SJSA1 (cell line): ENCODE measurements around the gene BUD13. TPM values are rescaled to one million over a fixed set of nuclear protein-coding genes. Genes with fewer than 3 reads are reported as not detected.
A peak's percentile ranks its signal among the peaks of the same experiment; 100 is the strongest.

Source experiments
- DNase-seq, 2 experiments: peaks; one replicate each; pipeline ENCODE4 v3.0.0-alpha.2; 2015 to 2020; ENCODE audit warnings: low spot score in 2 of 2, low read depth in 1 of 2
- H3K27ac ChIP-seq: fragments of 250-450 bp; sonication (Bioruptor Pico); 2 replicates; pipeline ENCODE4 v1.5.1; 2020; ENCODE audit warnings: mild to moderate bottlenecking, moderate library complexity
- H3K27me3 ChIP-seq: fragments of 250-450 bp; sonication (Bioruptor Pico); replicated peaks from 2 replicates; pipeline ENCODE4 v1.5.1; 2020; ENCODE audit warnings: mild to moderate bottlenecking, moderate library complexity
- H3K36me3 ChIP-seq: fragments of 250-450 bp; sonication (Bioruptor Pico); 2 replicates; pipeline ENCODE4 v1.5.1; 2020; ENCODE audit warnings: mild to moderate bottlenecking
- H3K4me1 ChIP-seq: fragments of 250-450 bp; sonication (Bioruptor Pico); replicated peaks from 2 replicates; pipeline ENCODE4 v1.6.1; 2021; ENCODE audit warnings: mild to moderate bottlenecking
- H3K4me3 ChIP-seq: fragments of 250-450 bp; sonication (Bioruptor Pico); 2 replicates; pipeline ENCODE4 v1.5.1; 2020; ENCODE audit warnings: mild to moderate bottlenecking
- H3K9me3 ChIP-seq: fragments of 250-450 bp; sonication (Bioruptor Pico); replicated peaks from 2 replicates; pipeline ENCODE4 v1.5.1; 2020; ENCODE audit warnings: mild to moderate bottlenecking
- total RNA-seq: library from RNA; depleted of rRNA; stranded (reverse); fragments of >200 nt; shearing (Covaris generic); gene quantifications from 2 replicates; pipeline ENCODE4 v1.2.3, GENCODE V29; 2014

BUD13 gene
- total RNA-seq, 1 experiment from 2014 or later, result 15.5 TPM

DNA sequence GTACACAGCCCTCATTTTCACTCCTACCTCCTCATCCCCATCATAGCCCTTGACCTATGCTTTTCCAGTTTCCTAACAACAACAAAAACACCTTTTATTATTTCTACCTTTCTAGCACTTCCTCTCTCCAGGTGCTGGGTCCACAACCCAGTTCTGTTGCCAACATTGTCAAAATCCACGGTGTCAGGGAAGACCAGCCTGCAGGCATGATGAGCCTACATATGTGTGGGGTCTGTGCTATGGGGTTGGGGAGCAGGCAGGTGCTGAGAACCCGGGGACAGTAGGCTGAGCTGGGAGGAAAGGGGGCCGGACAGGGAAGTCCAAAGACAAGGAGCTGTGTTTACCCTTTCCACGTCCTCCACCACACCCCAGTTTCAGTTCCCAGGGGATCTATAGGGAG lies 15.7 kb upstream of the BUD13 start:
- no peaks in the 10 kb centered on the region for H3K27me3 ChIP-seq
- peak overlapping the region; percentile 59 for H3K4me3 ChIP-seq
- DNase-seq, result no peak
- peaks cover 23% of the 10 kb centered on the region for H3K36me3 ChIP-seq
- H3K27ac ChIP-seq, result no peak overlapping the region
- no peaks in the 10 kb centered on the region for H3K9me3 ChIP-seq
- H3K4me1 ChIP-seq, result 0 out of 2 replicates have a peak, but pooled peaks cover 8% of the 10 kb centered on the region

DNA sequence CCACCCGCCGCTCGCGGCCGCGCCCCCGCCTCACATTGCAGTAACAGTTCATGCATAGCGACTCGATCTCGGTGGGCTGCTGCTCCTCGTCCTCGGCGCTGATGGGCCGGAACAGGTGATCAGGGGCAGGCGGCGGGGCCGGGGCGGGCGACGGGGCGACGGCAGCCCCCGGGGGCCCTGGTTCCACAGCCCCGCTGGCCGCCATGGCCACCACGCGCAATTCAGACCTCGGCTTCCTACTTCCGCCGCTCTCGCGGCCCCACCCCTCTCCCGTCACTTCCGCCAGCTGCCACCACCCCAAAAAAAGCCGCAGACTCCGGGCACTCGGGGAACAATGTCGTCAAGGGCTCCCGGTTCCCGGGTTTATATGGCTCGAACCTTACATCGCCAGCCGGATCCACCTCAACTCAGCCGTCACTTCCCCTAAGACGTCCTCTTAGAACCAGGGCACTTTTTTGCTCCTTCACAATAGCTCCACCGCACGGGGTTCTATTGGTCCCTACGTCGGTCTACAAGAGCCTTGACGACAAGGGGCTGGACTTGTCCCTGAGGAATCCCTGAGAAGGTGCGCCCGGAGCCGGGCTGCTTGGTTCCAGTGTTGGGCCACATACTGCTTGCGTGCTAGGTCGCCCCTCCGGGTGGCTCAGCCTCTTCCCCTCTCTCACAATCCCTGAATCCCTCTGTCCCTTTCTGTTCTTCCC lies 15.1 kb upstream of the BUD13 start, which contains the start of gene ZPR1:
ZPR1 (minus strand) TSS at position 238 of the 701 bp plus-strand sequence; CDS start at position 205, 33 bp downstream.
- H3K4me3 ChIP-seq, result peak within 1 kb of the TSS; percentile 59
- H3K27ac ChIP-seq, result peak within 1 kb of the TSS; percentile 51
- peak; percentile 58 to 59 for DNase-seq
- 0 out of 2 replicates have a peak, but pooled peaks cover 8% of the 10 kb centered on the region for H3K4me1 ChIP-seq
- H3K9me3 ChIP-seq, result no peaks in the 10 kb centered on the region
- peaks cover 27% of the 10 kb centered on the region for H3K36me3 ChIP-seq
- no peaks in the 10 kb centered on the region for H3K27me3 ChIP-seq

DNA sequence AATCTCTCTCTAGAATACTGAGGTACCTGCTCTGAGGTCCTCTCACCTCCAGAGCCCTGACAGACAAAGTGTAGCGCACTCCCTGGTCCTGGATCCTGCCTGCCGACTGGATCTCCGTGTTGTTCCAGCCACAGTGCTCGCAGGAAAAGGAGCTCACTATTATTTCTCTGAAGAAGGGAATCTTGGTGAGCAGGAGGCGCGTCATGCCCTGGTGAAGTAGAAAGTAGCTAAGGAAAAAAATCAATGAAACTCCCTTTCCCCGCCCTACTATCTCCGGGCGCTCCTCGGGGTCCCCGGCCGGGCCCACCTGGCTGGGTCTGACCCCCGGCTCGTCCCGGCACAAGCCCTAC lies 14.6 kb upstream of the BUD13 start:
- 0 out of 2 replicates have a peak, but pooled peaks cover 8% of the 10 kb centered on the region for H3K4me1 ChIP-seq
- no peaks in the 10 kb centered on the region for H3K27me3 ChIP-seq
- no peak for DNase-seq
- H3K36me3 ChIP-seq, result peaks cover 29% of the 10 kb centered on the region
- peak overlapping the region; percentile 51 for H3K27ac ChIP-seq
- H3K4me3 ChIP-seq, result peak overlapping the region; percentile 59
- H3K9me3 ChIP-seq, result no peaks in the 10 kb centered on the region

DNA sequence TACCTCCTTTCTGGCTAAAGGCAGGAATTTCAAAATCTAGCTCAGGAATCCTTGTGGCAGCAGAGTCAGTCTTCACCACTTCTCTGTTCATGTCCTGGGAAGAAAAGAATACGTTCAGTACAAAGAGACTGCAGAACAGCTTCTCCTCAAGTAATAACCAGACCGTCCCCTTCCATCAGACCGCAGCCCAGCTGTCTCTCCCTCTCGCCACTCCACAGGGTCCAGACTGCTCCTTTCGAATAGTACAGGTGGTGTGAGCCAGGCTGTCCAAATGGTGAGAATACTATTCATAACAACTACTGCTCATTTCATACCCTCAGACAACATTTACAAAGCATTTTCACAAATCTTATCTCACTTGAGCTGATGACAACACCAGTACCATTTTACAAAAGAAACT lies 14.2 kb upstream of the BUD13 start:
- Histone ChIP-seq H3K27ac (no peak overlapping the region), H3K9me3 (no peaks in the 10 kb centered on the region), H3K36me3 (peaks cover 31% of the 10 kb centered on the region), H3K27me3 (no peaks in the 10 kb centered on the region), H3K4me3 (peak overlapping the region; percentile 59), H3K4me1 (0 out of 2 replicates have a peak, but pooled peaks cover 8% of the 10 kb centered on the region)
- no peak for DNase-seq

DNA sequence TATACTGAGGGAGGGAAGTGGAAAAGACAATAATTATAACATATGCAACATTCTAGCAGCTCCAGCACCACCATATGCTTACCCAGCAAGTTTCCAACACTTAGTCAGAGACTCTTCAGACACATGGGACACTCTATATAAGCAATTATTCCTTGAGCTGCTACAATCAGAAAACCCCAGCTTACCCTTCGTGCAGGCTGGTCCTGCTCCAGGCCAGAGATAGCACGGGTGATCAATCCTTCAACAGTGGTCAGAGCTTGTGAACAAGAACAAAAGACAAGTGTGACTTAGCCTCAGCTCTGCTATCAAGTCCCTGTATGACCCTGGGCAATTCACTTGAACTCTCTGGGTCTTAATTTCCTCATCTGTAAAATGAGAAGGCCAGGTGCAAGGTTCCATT lies 13.5 kb upstream of the BUD13 start:
- Histone ChIP-seq H3K27ac (no peak overlapping the region), H3K9me3 (no peaks in the 10 kb centered on the region), H3K27me3 (no peaks in the 10 kb centered on the region), H3K4me3 (no peak overlapping the region), H3K4me1 (0 out of 2 replicates have a peak, but pooled peaks cover 8% of the 10 kb centered on the region), H3K36me3 (peaks cover 31% of the 10 kb centered on the region)
- no peak for DNase-seq

DNA sequence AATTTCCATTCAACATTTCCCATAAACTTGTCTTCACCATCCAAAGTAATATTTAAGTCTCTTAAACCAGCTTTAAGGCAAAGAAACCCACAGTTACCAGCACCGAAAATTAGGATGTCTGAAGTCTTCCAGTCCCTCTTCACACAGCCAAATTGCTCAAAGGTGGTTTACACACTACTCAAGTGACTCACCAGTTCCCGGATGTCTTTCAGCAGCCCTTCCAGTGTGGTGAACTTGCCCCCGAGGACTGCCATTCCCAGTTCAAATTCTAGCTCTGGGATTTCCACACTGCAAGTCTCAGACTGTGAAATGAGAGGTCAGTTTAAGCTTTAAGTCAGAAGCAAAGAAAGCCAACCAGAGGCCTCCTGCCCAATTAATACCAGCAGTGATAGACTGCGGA lies 9.9 kb upstream of the BUD13 start:
- Histone ChIP-seq H3K27me3 (no peaks in the 10 kb centered on the region), H3K27ac (no peak overlapping the region), H3K4me3 (no peak overlapping the region), H3K4me1 (0 out of 2 replicates have a peak, but pooled peaks cover 3% of the 10 kb centered on the region), H3K9me3 (no peaks in the 10 kb centered on the region), H3K36me3 (peaks cover 39% of the 10 kb centered on the region)
- DNase-seq, result no peak

DNA sequence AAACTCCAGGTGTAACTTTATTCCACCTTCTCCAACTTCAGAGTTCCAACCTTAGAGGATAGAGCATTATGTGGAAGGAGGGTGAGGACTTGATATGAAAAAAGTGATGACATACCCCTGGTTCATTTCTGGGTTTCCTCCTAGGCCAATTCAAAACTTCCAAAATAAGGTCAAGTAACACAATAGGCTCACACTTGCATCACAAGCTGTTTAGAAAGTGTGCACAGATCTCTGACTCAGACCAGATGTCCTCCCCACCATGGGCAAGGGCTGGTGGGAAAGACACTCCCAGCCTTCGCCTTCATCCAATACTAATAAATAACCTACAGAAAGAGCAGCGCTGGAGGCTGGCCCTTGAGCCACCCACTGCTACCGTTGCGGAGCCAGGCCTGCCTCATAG lies 5.8 kb upstream of the BUD13 start:
- H3K4me3 ChIP-seq, result no peak overlapping the region
- no peaks in the 10 kb centered on the region for H3K9me3 ChIP-seq
- no peak overlapping the region for H3K27ac ChIP-seq
- DNase-seq, result no peak
- H3K4me1 ChIP-seq, result no peaks in the 10 kb centered on the region; the same call in 1 of the 2 replicates
- peaks cover 16% of the 10 kb centered on the region for H3K36me3 ChIP-seq
- H3K27me3 ChIP-seq, result no peaks in the 10 kb centered on the region

DNA sequence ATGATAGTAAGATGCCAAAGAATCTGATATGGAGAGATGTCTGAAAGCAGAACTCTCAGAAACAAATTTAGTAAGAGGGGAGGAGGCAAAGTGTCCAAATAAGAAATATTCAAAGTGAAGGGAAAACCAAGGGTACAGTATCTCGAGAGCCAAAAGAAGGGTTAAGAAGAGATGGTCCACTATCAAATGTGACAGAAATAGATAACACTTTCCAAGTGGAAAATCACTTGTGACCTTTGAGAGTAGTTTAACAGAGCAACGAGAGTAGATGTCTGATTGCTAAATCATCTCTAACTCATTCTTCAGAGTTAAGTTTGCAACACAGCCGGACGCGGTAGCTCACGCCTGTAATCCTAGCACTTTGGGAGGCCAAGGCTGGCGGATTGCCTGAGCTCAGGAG lies 4.3 kb upstream of the BUD13 start:
- H3K9me3 ChIP-seq, result no peaks in the 10 kb centered on the region
- no peaks in the 10 kb centered on the region; the same call in 1 of the 2 replicates for H3K4me1 ChIP-seq
- no peak overlapping the region for H3K4me3 ChIP-seq
- no peak overlapping the region for H3K27ac ChIP-seq
- no peak for DNase-seq
- peaks cover 13% of the 10 kb centered on the region for H3K36me3 ChIP-seq
- H3K27me3 ChIP-seq, result no peaks in the 10 kb centered on the region

DNA sequence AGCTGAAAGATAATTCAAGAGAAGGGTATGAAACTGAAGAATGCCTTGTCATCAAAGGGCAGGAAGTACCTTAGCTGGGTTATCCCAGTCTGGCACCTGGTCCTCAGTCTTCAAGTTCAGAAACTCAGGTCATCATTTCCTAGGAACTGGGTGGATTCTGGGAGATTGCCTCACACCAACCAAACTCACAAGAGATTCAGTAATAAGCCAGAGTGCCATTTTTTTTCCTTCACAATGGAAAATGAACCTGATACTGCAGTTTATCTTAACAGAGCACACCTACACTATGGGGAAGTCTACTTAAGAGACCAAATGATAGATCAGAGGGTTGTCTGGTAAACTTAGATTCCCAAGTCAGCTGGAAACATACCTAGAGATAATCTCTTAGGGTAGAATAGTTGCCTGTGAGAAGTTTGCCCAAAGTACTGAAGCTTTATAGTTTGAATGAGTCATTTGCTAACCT lies 3.8 kb upstream of the BUD13 start:
- DNase-seq, result no peak
- H3K36me3 ChIP-seq, result peaks cover 13% of the 10 kb centered on the region
- H3K4me3 ChIP-seq, result no peak overlapping the region
- H3K9me3 ChIP-seq, result no peaks in the 10 kb centered on the region
- H3K27me3 ChIP-seq, result no peaks in the 10 kb centered on the region
- peaks cover 2% of the 10 kb centered on the region; the same call in 1 of the 2 replicates for H3K4me1 ChIP-seq
- H3K27ac ChIP-seq, result no peak overlapping the region

DNA sequence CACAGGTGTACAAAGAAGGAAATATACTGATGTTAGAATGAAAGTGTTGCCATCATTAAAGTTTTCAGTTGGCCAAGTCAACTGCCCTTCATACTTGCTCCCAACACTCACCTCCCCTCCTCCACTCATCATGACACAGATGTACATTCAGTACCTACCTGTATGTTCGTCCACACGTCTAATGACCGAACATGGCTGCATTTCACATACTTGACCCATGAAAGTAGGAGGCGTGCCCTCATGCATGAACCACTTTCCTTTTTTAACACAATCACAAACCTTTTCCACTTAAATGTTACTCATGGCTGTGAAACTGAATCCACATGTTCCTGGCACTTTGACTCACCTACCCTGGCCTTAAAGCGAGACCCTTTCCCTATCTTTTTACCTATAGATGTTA lies 3.2 kb upstream of the BUD13 start:
- Histone ChIP-seq H3K27me3 (no peaks in the 10 kb centered on the region), H3K9me3 (no peaks in the 10 kb centered on the region), H3K4me1 (peaks cover 3% of the 10 kb centered on the region; the same call in 1 of the 2 replicates), H3K36me3 (peaks cover 13% of the 10 kb centered on the region), H3K4me3 (no peak overlapping the region), H3K27ac (no peak overlapping the region)
- DNase-seq, result no peak

DNA sequence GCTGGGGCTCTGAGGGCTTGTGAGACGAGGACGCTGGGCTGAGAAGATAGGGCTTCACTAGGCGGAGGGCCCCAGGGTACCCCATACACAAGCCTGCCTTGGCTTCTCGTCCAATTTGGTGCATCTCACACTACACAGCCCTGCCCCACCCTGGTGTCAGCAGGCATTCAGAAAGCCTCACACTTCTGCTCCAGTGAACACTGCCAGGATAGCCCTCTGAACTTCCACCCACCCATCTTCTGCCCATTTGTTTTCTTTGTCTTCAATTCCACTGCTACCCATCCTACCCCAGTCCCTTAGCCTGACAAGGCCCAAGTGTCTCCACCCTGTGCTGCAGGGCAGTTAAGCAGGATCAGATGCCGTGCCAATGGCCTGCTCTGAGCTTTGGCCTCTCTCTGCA lies 1.9 kb upstream of the BUD13 start:
- Histone ChIP-seq H3K27me3 (no peaks in the 10 kb centered on the region), H3K27ac (no peak overlapping the region), H3K4me1 (peaks cover 3% of the 10 kb centered on the region; the same call in 1 of the 2 replicates), H3K9me3 (no peaks in the 10 kb centered on the region), H3K36me3 (peaks cover 10% of the 10 kb centered on the region), H3K4me3 (no peak overlapping the region)
- DNase-seq, result no peak

DNA sequence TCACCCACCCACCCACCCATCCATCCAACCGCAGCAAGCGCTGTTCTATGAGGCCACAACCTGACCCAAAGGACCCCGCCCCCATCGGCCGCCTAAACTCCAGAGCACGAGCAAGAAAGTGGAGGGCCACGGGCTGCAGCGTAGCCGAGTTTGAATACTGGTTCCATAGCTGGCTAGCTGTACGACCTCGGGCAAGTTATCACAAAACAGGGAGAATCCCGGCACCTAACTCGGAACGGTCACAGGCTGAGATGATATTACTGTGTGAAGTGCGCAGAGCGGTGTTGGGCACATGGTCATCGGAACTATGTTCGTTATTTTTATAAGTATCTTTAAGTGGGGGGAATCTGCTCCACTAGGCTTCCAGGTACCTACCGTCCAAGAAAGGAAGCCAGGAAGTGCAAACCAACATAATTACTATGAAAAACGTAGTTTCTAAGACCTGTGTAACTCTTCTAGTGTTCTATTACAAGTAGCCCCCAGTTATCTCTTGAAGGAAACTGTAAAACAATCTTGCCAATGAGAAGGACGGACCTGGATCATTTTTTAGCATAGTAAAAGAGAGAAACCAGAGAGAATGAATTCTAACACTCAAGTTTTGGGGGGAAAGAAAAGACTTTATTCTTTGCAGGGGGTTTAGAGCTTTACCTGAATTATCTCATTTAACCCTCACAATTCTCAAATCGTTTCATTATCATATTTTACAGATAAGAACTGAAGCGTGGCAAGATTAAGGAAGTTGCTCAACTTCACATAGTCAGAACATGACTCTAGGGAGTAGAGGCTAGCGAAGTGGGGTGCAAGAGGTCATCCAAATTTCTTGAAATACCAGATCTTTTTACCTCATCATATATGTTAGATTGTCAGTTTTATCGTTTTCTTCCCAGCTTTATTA lies 663 bp upstream of the BUD13 start:
- H3K27ac ChIP-seq, result no peak overlapping the region
- DNase-seq, result peak in 1 of 2 experiments; percentile 42

DNA sequence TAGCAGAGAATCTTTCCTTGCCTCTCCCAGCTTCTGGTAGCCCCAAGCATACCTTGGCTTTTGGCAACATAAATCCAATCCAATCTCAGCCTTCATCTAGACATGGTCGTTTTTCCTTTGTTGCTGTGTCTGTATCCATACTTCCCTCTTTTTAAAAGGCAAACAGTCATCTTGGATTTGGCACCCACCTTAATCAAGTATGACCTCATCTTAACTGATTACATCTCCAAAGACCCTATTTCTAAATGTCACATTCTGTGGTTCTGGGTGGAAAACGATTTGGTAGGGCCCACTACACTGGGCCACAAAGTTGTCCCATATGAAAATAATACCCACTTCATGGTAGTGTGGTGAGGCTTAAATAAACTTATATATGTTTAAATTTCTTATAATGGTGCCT lies 852 bp downstream of the BUD13 start:
- DNase-seq, result no peak
- Histone ChIP-seq H3K27me3 (no peaks in the 10 kb centered on the region), H3K4me1 (peaks cover 3% of the 10 kb centered on the region; the same call in 1 of the 2 replicates), H3K4me3 (peak overlapping the region; percentile 92), H3K27ac (peak overlapping the region; percentile 84), H3K9me3 (no peaks in the 10 kb centered on the region), H3K36me3 (peaks cover 11% of the 10 kb centered on the region)

More for the DNA sequence above, 663 bp upstream of the BUD13 start:
- H3K27me3 ChIP-seq, result no peaks in the 10 kb centered on the region
- H3K4me3 ChIP-seq, result peak overlapping the region; percentile 92
- H3K36me3 ChIP-seq, result peaks cover 14% of the 10 kb centered on the region
- H3K4me1 ChIP-seq, result peaks cover 3% of the 10 kb centered on the region; the same call in 1 of the 2 replicates
- no peaks in the 10 kb centered on the region for H3K9me3 ChIP-seq

DNA sequence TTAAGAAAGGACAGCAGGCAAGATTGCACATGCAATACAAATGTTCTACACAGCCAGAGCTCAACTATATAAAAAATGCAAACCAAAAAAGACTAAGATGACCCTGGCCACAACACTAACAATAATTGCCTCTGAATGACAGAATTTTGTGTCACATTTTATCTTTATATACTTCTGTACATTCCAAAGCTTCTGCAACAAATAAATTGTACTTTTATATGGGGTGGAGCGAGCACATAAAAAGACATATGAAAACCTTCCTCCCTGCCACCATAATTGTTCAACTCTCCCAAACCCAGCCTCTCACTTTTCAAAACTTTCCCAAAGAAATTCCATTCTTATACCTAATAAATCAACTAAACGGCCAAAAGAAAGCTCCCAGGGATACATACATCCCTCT lies 10.7 kb downstream of the BUD13 start:
- DNase-seq, result no peak

More for the DNA sequence above, 10.7 kb downstream of the BUD13 start:
- Histone ChIP-seq H3K36me3 (peaks cover 34% of the 10 kb centered on the region), H3K4me1 (no peaks in the 10 kb centered on the region), H3K27ac (no peak overlapping the region), H3K9me3 (no peaks in the 10 kb centered on the region), H3K4me3 (no peak overlapping the region), H3K27me3 (no peaks in the 10 kb centered on the region)
